SIG-M5 treated with dmso at 0.1 percent for 504 hours (cell line): ENCODE results near the gene ARHGEF38.
"Not testable (repeated sequence)": the region's sequence is repeated elsewhere in the genome, so short reads cannot be mapped to it uniquely, and the experiment has no call there.

Experiments used
- DNase-seq: peaks from one replicate; lab custom pipeline; 2025; ENCODE audit not compliant: unreplicated experiment; lab: John Stamatoyannopoulos, UW

ARHGEF38 gene

GRCh38 chr4:105645440-105645839 is 93.0 kb downstream of the ARHGEF38 start:
- DNase-seq = no peak

DNA sequence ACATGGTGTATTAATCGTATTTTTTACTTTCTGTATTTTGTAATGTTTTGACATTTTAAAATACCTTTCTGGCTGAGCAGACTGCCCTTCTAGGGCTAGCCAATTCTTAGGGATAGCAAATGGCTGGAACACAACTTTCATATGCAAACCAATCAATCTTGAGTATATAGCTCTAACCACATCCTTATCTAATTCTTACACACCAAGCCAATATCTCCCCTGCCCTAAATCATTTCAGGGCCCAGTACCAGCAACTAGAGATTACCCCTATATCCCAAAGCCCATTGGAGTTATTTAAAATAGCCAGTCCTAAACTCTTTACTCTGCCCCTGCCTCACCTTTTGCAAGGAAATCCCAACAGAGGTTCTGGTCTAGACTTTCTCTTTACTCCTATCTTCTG is 97.8 kb downstream of the ARHGEF38 start:
- no peak for DNase-seq

- DNase-seq = no peak
These were observed 99.5 kb downstream of the ARHGEF38 start for GRCh38 chr4:105651884-105652283.

GRCh38 chr4:105652286-105652888 is 100.0 kb downstream of the ARHGEF38 start:
- no peak for DNase-seq

GRCh38 chr4:105657117-105657765 is 104.8 kb downstream of the ARHGEF38 start:
- no peak for DNase-seq

GRCh38 chr4:105659190-105659589 is 106.8 kb downstream of the ARHGEF38 start:
- DNase-seq = no peak

DNA sequence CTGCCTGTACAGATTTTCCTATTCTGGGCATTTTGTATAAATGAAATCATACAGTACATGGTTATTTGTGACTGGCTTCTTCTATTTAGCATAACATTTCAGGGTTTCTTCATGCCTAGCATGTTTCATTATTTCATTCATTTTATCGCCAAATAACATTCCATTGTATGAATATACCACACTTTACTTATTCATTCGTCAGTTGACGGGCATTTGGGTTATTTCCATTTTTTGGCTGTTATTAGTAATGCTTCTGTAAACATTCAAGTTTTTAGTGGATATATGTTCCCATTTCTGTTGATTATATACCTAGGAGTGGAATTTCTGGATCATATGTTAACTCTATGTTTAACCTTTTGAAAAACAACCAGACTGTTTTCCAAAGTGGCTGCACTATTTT is 108.6 kb downstream of the ARHGEF38 start:
- DNase-seq = no peak

- no peak for DNase-seq
These were observed 110.7 kb downstream of the ARHGEF38 start for GRCh38 chr4:105662935-105663675.

DNA sequence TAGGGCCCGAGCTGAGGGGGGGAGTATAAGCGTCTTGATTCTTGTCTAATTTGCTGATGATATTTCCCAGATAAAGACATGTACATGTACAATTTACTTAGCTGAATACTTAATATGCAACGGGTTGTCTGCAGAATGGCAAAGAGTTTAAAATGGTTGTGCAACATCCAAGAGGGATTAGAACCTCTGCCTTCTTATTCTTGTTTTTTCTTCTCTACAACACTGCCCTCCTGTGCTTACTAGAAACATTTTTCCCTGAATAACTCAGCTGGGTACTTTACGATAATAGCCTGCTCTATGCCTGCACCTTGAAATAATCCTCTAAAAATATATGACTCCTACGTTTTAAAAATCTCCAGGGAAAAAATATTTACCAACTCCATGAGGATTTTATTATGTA is 114.3 kb downstream of the ARHGEF38 start:
- peak; percentile 56 for DNase-seq

GRCh38 chr4:105670684-105671083 is 118.3 kb downstream of the ARHGEF38 start:
- DNase-seq = no peak

DNA sequence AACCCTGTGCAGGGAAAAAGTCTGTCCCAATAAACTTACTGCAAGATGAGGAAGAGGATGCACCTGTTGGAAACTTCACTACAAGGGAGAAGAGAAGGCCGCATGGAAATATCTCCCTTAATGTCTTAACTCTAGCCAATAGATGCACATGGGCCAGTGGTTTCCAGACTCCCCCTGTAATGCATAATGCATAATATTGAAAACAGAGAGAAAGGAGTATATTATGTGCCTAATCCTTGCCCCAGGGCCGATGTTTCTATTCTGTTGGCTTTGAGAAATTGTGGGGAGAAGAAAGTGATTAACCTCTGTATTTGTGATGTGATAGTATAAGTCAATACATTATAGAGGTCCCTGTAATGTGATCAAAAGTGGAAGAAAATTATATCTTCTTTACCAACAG is 118.9 kb downstream of the ARHGEF38 start:
- no peak for DNase-seq

GRCh38 chr4:105674011-105674410 is 121.6 kb downstream of the ARHGEF38 start:
- DNase-seq = no peak

GRCh38 chr4:105677709-105678108 is 125.3 kb downstream of the ARHGEF38 start:
- DNase-seq = no peak

GRCh38 chr4:105679186-105679585 is 126.8 kb downstream of the ARHGEF38 start:
- DNase-seq = no peak

DNA sequence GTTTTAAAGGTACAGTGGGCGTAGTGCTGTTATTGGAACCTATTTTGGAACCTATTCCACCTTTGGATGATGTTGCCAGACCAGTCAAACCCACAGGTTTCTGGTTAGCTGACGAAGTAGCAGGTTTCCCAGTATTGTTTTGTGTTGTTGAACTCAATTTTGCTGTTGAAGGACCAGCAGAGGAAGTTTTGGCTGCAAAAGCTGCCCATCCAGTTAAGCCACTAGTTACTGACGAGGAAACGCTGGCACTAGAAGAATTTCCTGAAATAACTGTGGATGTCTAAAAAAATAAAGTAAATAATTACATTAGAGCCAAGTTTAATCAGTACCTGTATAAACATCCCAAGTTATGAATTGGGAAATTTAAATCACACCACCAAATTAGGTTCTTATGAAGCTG is 130.6 kb downstream of the ARHGEF38 start:
- peak; percentile 43 for DNase-seq

DNA sequence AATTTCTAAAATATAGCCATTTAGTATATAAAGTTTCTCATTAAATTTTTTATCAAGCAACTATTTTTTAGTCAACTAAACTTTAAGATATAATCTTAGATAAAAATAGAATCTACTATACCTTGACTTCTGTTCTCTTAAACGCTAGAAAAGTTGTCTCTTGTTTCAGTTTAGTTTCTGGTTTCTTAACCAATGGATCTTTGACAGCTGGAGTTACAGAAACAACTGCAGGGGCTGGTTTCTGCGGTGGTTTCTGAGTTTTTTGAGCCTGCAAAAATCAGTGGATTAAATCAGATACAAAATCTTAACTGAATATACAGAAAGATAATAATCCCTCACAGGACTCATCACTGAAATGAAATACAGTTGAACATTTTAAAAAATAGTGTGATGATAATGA is 134.2 kb downstream of the ARHGEF38 start:
- DNase-seq = no peak

DNA sequence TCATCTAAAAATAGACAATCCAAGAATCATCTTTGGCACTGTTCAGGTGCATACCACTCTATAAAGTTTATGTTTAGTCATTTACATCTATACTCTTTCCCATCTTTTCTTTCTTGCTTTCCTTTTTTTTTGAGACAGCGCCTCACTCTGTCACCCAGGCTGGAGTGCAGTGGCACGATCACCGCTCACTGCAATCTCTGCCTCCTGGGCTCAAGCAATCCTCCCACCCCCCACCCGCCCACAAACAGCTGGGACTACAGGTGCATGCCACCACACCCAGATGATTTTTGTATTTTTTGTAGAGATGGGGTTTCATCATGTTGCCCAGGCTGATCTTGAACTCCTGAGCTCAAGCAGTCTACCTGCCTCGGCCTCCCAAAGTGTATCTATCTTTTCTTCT is 142.4 kb downstream of the ARHGEF38 start:
- DNase-seq = not testable (repeated sequence)

DNA sequence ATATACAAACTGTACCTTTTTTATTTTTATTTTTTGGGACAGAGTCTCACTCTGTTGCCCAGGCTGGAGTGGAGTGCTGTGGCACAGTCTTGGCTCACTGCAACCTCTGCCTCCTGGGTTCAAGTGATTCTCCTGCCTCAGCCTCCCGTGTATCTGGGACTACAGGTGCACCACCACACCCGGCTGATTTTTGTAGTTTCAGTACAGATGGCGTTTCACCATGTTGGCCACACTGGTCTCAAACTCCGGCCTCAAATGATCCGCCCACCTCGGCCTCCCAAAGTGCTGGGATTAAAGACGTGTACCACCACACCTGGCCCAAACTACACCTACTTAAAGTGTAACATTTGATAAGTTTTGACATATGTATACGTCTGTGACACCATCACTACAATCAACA is 143.4 kb downstream of the ARHGEF38 start:
- not testable (repeated sequence) for DNase-seq

- DNase-seq = no peak
These were observed 146.2 kb downstream of the ARHGEF38 start for GRCh38 chr4:105698607-105699006.

DNA sequence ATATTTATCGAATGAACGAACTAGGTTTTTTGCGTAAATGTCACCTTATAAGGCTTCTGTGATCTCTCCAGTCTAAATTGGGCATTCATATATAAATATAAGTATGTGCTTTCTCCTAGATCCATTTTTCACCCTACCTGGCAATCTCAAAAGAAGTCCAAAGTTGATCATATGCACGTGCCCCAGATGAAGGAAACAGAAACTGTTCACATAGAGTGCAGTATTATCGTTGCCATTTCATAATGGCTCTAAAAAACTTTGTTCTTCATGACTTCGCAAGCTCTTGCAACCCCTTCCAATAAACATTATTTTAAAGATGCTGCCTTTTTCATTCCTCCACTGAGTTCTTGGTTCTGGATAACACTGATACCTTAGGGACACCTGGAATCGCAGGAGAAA is 155.4 kb downstream of the ARHGEF38 start:
- no peak for DNase-seq

- DNase-seq = peak; percentile 90
These were observed 156.0 kb downstream of the ARHGEF38 start, which contains the start of the genes GSTCD and INTS12 for GRCh38 chr4:105708181-105709080. TSS of gene GSTCD (plus strand) at chr4:105708784. CDS start at chr4:105717614, 8,830 bp downstream. TSS of gene INTS12 (minus strand) at chr4:105708689. CDS start at chr4:105700005, 8,684 bp downstream.
